ENCODE data around the gene FTO.

GRCh38 chr16:53812914-53813313 is 109.0 kb downstream of the FTO start:
- TF ChIP-seq CTCF (IDR thresholded peaks at IDR 0.05; ENCODE audit: poor library complexity) (no peak), EZH2 (IDR thresholded peaks at IDR 0.05; ENCODE audit: borderline replicate concordance) (no peak), EZH2phosphoT487 (IDR thresholded peaks at IDR 0.05; ENCODE audit: low read depth, severe bottlenecking, unreplicated experiment) (no peak)

Measured in hepatocyte (in vitro differentiated cells).